Measurements from ENCODE around the gene RAD21L1.

- no peak for TF ChIP-seq RAD21 (IDR thresholded peaks at IDR 0.05; ENCODE audit: low read depth)
- TF ChIP-seq NFIC (IDR thresholded peaks at IDR 0.05), result no peak
- TF ChIP-seq TCF12 (IDR thresholded peaks at IDR 0.05; ENCODE audit: low read depth), result no peak
- no peak for TF ChIP-seq ZBTB7A (IDR thresholded peaks at IDR 0.05; ENCODE audit: low read depth)
- no peak for TF ChIP-seq CEBPB (IDR thresholded peaks at IDR 0.05)
- no peak for TF ChIP-seq EP300 (IDR thresholded peaks at IDR 0.05; ENCODE audit: borderline replicate concordance)
- TF ChIP-seq YY1 (IDR thresholded peaks at IDR 0.05; ENCODE audit: low read depth), result no peak
- no peak for TF ChIP-seq CREB1 (IDR thresholded peaks at IDR 0.05; ENCODE audit: low read depth)
- no peak for TF ChIP-seq TAF1 (IDR thresholded peaks at IDR 0.05; ENCODE audit: low read depth)
- no peak for TF ChIP-seq FOXM1 (IDR thresholded peaks at IDR 0.05; ENCODE audit: borderline replicate concordance, low read depth)
These were observed 29.2 kb upstream of the RAD21L1 start for GRCh38 chr20:1196634-1197033.

Measured in Ishikawa (cell line).